GM23338 (cell line): ENCODE results near the gene EPS8L3. TPM values are rescaled to one million over a fixed set of nuclear protein-coding genes. Genes with fewer than 3 reads are reported as not detected.

Experiments used
- ATAC-seq: fragments of 200-7000 bp; cut with Tn5 transposase; 3 replicates; pipeline ENCODE4 v1.9.1; 2020
- DNase-seq: peaks from one replicate; pipeline ENCODE4 v3.0.0-alpha.2; 2015; ENCODE audit warnings: low spot score
- H2AFZ ChIP-seq: fragments of 200-600 bp; sonication (generic); 2 replicates; pipeline ENCODE4 v1.8.0; 2016; ENCODE audit warnings: antibody characterized with exemption, mild to moderate bottlenecking, moderate library complexity
- H3F3A ChIP-seq: fragments of 200-600 bp; sonication (generic); replicated peaks from 2 replicates; pipeline ENCODE4 v1.8.0; 2017; ENCODE audit warnings: antibody characterized with exemption, mixed run types, low read depth
- H3K27ac ChIP-seq: fragments of 200-600 bp; sonication (generic); 2 replicates; pipeline ENCODE4 v1.6.1; 2016; ENCODE audit warnings: low read depth
- H3K27me3 ChIP-seq: fragments of 200-600 bp; sonication (generic); 2 replicates; pipeline ENCODE4 v1.8.0; 2016; ENCODE audit warnings: mild to moderate bottlenecking, mixed run types, moderate library complexity; ENCODE audit not compliant: insufficient read depth
- H3K36me3 ChIP-seq: fragments of 200-600 bp; sonication (generic); 2 replicates; pipeline ENCODE4 v1.8.0; 2016; ENCODE audit warnings: mild to moderate bottlenecking; ENCODE audit not compliant: insufficient read depth
- H3K4me1 ChIP-seq: fragments of 200-600 bp; sonication (generic); 2 replicates; pipeline ENCODE4 v1.8.0; 2016; ENCODE audit warnings: mild to moderate bottlenecking, moderate library complexity; ENCODE audit not compliant: insufficient read depth
- H3K4me2 ChIP-seq: fragments of 200-600 bp; sonication (generic); 2 replicates; pipeline ENCODE4 v1.7.1; 2017; ENCODE audit warnings: mixed run types
- H3K4me3 ChIP-seq: fragments of 200-600 bp; sonication (generic); 2 replicates; pipeline ENCODE4 v1.6.1; 2016; ENCODE audit warnings: mixed run types
- H3K79me2 ChIP-seq: fragments of 200-600 bp; sonication (generic); replicated peaks from 2 replicates; pipeline ENCODE4 v1.8.0; 2017; ENCODE audit warnings: mild to moderate bottlenecking; ENCODE audit not compliant: insufficient read depth
- H3K9me2 ChIP-seq: fragments of 200-600 bp; sonication (generic); 2 replicates; pipeline ENCODE4 v1.8.0; 2017; ENCODE audit not compliant: insufficient read depth
- H4K20me1 ChIP-seq: fragments of 200-600 bp; sonication (generic); replicated peaks from 2 replicates; pipeline ENCODE4 v1.8.0; 2017; ENCODE audit warnings: mild to moderate bottlenecking; ENCODE audit not compliant: insufficient read depth
- H3K27ac Mint-ChIP-seq: 2 replicates; pipeline ENCODE4 v1.8.0; 2020; ENCODE audit warnings: inconsistent platforms, mild to moderate bottlenecking, moderate library complexity, mixed read lengths
- H3K27me3 Mint-ChIP-seq: 3 replicates; pipeline ENCODE4 v1.8.0; 2022; ENCODE audit warnings: low read depth, mild to moderate bottlenecking, moderate library complexity, mixed read lengths, inconsistent platforms; ENCODE audit not compliant: insufficient read depth, poor library complexity
- H3K36me3 Mint-ChIP-seq: 3 replicates; pipeline ENCODE4 v1.8.0; 2021; ENCODE audit warnings: low read depth, mild to moderate bottlenecking, inconsistent platforms, moderate library complexity, mixed read lengths
- H3K4me1 Mint-ChIP-seq: 3 replicates; pipeline ENCODE4 v1.8.0; 2020; ENCODE audit warnings: mild to moderate bottlenecking, inconsistent platforms, mixed read lengths
- H3K4me3 Mint-ChIP-seq: 3 replicates; pipeline ENCODE4 v1.8.0; 2021; ENCODE audit warnings: moderate library complexity, mild to moderate bottlenecking, inconsistent platforms, mixed read lengths
- H3K9me3 Mint-ChIP-seq: 3 replicates; pipeline ENCODE4 v1.8.0; 2020; ENCODE audit warnings: moderate library complexity, mild to moderate bottlenecking, inconsistent platforms, mixed read lengths
- CTCF ChIP-seq, 2 experiments: fragments of 200-600 bp in 1 of 2; sonication (generic) in 1 of 2; conservative IDR thresholded peaks; 2 replicates each; pipeline versions ENCODE4 v1.5.1 to v1.6.1; 2016 to 2017; ENCODE audit warnings: antibody characterized with exemption in 2 of 2, low read depth in 2 of 2, mild to moderate bottlenecking in 2 of 2, moderate library complexity in 1 of 2
- REST ChIP-seq: IDR thresholded peaks from one replicate; pipeline ENCODE4 v1.6.1; 2018; ENCODE audit warnings: antibody characterized with exemption; ENCODE audit not compliant: unreplicated experiment
- ZNF462 ChIP-seq: fragments of 250-450 bp; sonication (Bioruptor Pico); IDR thresholded peaks from 2 replicates; pipeline ENCODE4 v1.5.0; 2020; ENCODE audit warnings: mild to moderate bottlenecking, moderate library complexity
- polyA plus RNA-seq: library from polyadenylated mRNA; unstranded; fragments of >200 nt; fragmentation: Nextera tagmentation; extraction: Ambion mirVana; gene quantifications from 2 replicates; pipeline ENCODE4 v1.2.1, GENCODE V29; 2016
- total RNA-seq: library from RNA; depleted of rRNA; stranded (reverse); fragments of >200 nt; shearing (Covaris generic); gene quantifications from 2 replicates; pipeline ENCODE4 v1.2.3, GENCODE V29; 2014

The EPS8L3 gene
- total and polyA plus RNA-seq, 2 experiments from 2014 or later, result not detected

GRCh38 chr1:109713636-109714035, 50.1 kb downstream of the EPS8L3 start:
- Mint-ChIP-seq H3K36me3 (peaks cover 8% of the 10 kb centered on the region; the same call in 2 of the 3 replicates), H3K27me3 (peaks cover 10% of the 10 kb centered on the region), H3K27ac (no peak overlapping the region), H3K4me1 (no peaks in the 10 kb centered on the region; the same call in 2 of the 3 replicates), H3K9me3 (peaks cover 10% of the 10 kb centered on the region), H3K4me3 (no peak overlapping the region)
- H3K79me2 ChIP-seq, result no peaks in the 10 kb centered on the region
- no peak overlapping the region for H3K27ac ChIP-seq
- no peak overlapping the region for H2AFZ ChIP-seq
- no peak overlapping the region for H3K4me2 ChIP-seq
- H3K27me3 ChIP-seq, result no peaks in the 10 kb centered on the region
- H3K4me1 ChIP-seq, result no peaks in the 10 kb centered on the region
- ATAC-seq (no peak), DNase-seq (no peak)
- no peaks in the 10 kb centered on the region for H3F3A ChIP-seq
- TF ChIP-seq CTCF (conservative IDR thresholded peaks at IDR 0.05; ENCODE audit: low read depth in 2 of 2) (no peak), ZNF462 (CRISPR knock-in tag) (no peak)
- H4K20me1 ChIP-seq, result no peaks in the 10 kb centered on the region
- no peak overlapping the region for H3K4me3 ChIP-seq
- H3K36me3 ChIP-seq, result no peaks in the 10 kb centered on the region; the same call in 1 of the 2 replicates
- no peaks in the 10 kb centered on the region for H3K9me2 ChIP-seq

- peak overlapping the region; percentile 58 for H3K4me3 ChIP-seq
- peak overlapping the region; percentile 73 for H3K4me2 ChIP-seq
- no peaks in the 10 kb centered on the region; the same call in 1 of the 2 replicates for H3K36me3 ChIP-seq
- peaks cover 8% of the 10 kb centered on the region for H3K27me3 Mint-ChIP-seq
- peaks cover 8% of the 10 kb centered on the region; the same call in 2 of the 3 replicates for H3K36me3 Mint-ChIP-seq
- DNase-seq (no peak), ATAC-seq (peak; percentile 46; the same call in 2 of the 3 replicates)
- no peaks in the 10 kb centered on the region for H3K4me1 ChIP-seq
- peak overlapping the region; percentile 58; the same call in 2 of the 3 replicates for H3K4me3 Mint-ChIP-seq
- no peaks in the 10 kb centered on the region for H3K4me1 Mint-ChIP-seq
- H4K20me1 ChIP-seq, result no peaks in the 10 kb centered on the region
- TF ChIP-seq REST, result no peak
- no peak overlapping the region for H3K27ac ChIP-seq
- no peaks in the 10 kb centered on the region for H3K79me2 ChIP-seq
- peak overlapping the region; percentile 74; the same call in 1 of the 2 replicates for H2AFZ ChIP-seq
- H3F3A ChIP-seq, result no peaks in the 10 kb centered on the region
- H3K27ac Mint-ChIP-seq, result no peak overlapping the region
- no peaks in the 10 kb centered on the region for H3K9me2 ChIP-seq
- H3K27me3 ChIP-seq, result no peaks in the 10 kb centered on the region
- H3K9me3 Mint-ChIP-seq, result peaks cover 19% of the 10 kb centered on the region
These were observed 51.3 kb downstream of the EPS8L3 start for GRCh38 chr1:109712321-109712864.
